Thyroid gland (tissue), 4 donors: Measurements from ENCODE around the gene ERVW-1. TPM values are rescaled to one million over a fixed set of nuclear protein-coding genes. Genes with fewer than 3 reads are reported as not detected.
"Not testable (repeated sequence)": the region's sequence is repeated elsewhere in the genome, so short reads cannot be mapped to it uniquely, and the experiment has no call there.

Experiments
- DNase-seq, 2 donors: peaks; one replicate each; pipeline ENCODE4 v3.0.0-alpha.2; 2019
- H3K27ac ChIP-seq, 3 donors: fragments of 200-600 bp; sonication (generic); 1 replicate in 2 of 3; 2 replicates in 1 of 3; pipeline ENCODE4 v1.5.1; 2016 to 2019; ENCODE audit warnings: mild to moderate bottlenecking in 1 of 3, moderate library complexity in 1 of 3
- H3K27me3 ChIP-seq: fragments of 200-600 bp; sonication (generic); one replicate; pipeline ENCODE4 v1.5.1; 2019
- H3K36me3 ChIP-seq, 2 donors: fragments of 200-600 bp; sonication (generic); one replicate each; pipeline ENCODE4 v1.5.1; 2016 to 2019
- H3K4me1 ChIP-seq, 2 donors: fragments of 200-600 bp; sonication (generic); one replicate each; pipeline ENCODE4 v1.5.1; 2017 to 2019
- H3K4me3 ChIP-seq, 3 donors: fragments of 200-600 bp; sonication (generic); replicated peaks in 1 of 3; 1 replicate in 2 of 3; 2 replicates in 1 of 3; pipeline ENCODE4 v1.5.1; 2016; ENCODE audit warnings: mild to moderate bottlenecking in 1 of 3
- H3K9me3 ChIP-seq: fragments of 200-600 bp; sonication (generic); one replicate; pipeline ENCODE4 v1.5.1; 2017
- POLR2A ChIP-seq, 2 donors: fragments of 450-650 bp; IDR thresholded peaks; one replicate each; pipeline ENCODE4 v1.6.1; 2017; ENCODE audit warnings: antibody characterized with exemption in 2 of 2, mild to moderate bottlenecking in 2 of 2, moderate library complexity in 1 of 2
- WGBS, 2 donors: methylation state at CpG; one replicate each; pipeline ENCODE4 v1.1.5; 2017; 5-methylcytosine and 5-hydroxymethylcytosine counted together
- intact Hi-C: fragments of 100-400 bp; cut with DNase I; formaldehyde crosslinking; loops from one replicate; pipeline ENCODE4 v1.15.1; 2023
- total RNA-seq, 4 donors: library from RNA; depleted of rRNA; stranded (reverse); fragments of >200 nt; gene quantifications; one replicate each; pipeline ENCODE4 v1.2.3, GENCODE V29; 2016
- TF ChIP-seq, protein P1 (sequence below), 6 experiments: fragments of 200-600 bp in 3 of 6; fragments of 450-650 bp in 3 of 6; sonication (generic) in 3 of 6; IDR thresholded peaks; one replicate each; pipeline ENCODE4 v1.5.1; 2016 to 2019; ENCODE audit warnings: antibody characterized with exemption in 6 of 6, mild to moderate bottlenecking in 2 of 6, inconsistent platforms in 1 of 6, moderate library complexity in 1 of 6

Gene ERVW-1
- total RNA-seq, 4 donors from 2014 or later = not detected

DNA sequence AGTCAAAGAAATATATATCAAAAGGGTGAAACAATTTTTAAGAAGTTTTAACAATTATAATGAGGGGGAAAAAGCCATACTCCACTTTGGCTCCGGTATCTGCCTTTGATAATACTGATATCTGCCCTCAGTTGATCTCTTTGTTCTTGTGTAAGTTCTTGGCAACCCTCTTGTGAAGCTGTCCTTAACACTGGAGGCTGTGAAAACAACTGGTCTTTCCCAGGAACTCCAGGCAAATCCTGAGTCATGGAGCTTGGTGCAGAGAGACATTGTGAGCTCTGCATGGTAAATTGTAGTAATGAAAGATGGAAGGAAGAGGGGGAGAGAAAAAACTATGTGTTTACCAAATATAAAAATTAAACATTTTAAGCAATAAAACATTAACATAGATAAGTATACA, 11.9 kb upstream of the ERVW-1 start:
- Histone ChIP-seq H3K27me3 (no peaks in the 10 kb centered on the region), H3K36me3 (peaks cover 51 to 56% of the 10 kb centered on the region in 2 donors), H3K27ac (no peak overlapping the region), H3K9me3 (no peaks in the 10 kb centered on the region), H3K4me1 (no peaks in the 10 kb centered on the region), H3K4me3 (no peak overlapping the region)
- no peak for DNase-seq
- WGBS, 2 donors = 88 to 100% methylated on average over 1 of the region's 1 CpG
- intact Hi-C loops = no loop called here
- TF ChIP-seq POLR2A (IDR thresholded peaks at IDR 0.05) = no peak
- TF ChIP-seq, protein P1, sequence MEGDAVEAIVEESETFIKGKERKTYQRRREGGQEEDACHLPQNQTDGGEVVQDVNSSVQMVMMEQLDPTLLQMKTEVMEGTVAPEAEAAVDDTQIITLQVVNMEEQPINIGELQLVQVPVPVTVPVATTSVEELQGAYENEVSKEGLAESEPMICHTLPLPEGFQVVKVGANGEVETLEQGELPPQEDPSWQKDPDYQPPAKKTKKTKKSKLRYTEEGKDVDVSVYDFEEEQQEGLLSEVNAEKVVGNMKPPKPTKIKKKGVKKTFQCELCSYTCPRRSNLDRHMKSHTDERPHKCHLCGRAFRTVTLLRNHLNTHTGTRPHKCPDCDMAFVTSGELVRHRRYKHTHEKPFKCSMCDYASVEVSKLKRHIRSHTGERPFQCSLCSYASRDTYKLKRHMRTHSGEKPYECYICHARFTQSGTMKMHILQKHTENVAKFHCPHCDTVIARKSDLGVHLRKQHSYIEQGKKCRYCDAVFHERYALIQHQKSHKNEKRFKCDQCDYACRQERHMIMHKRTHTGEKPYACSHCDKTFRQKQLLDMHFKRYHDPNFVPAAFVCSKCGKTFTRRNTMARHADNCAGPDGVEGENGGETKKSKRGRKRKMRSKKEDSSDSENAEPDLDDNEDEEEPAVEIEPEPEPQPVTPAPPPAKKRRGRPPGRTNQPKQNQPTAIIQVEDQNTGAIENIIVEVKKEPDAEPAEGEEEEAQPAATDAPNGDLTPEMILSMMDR (IDR thresholded peaks at IDR 0.05) = no peak

DNA sequence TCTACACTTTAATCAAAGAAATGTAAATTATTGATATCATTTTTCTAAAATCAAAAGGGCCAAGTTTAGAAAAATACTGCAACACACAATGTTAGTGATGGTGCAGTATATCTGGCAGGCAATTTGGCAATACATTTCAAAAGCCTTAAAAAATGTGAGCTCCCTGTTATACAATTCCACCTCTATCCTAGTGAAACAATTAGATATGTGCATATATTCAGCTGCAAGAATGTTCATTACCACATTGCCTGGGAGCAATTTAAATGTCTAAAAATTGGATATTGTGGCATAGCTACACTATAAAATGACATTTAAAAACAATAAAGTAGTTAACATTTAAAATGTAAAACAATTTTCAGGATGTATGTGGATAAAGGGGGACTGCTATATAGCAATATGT, 10.1 kb upstream of the ERVW-1 start:
- H3K27me3 ChIP-seq = no peaks in the 10 kb centered on the region
- TF ChIP-seq POLR2A (IDR thresholded peaks at IDR 0.05) = no peak
- TF ChIP-seq, protein P1 (IDR thresholded peaks at IDR 0.05) = no peak
- intact Hi-C loops = no loop called here
- no peaks in the 10 kb centered on the region for H3K9me3 ChIP-seq
- H3K36me3 ChIP-seq = peaks cover 37 to 42% of the 10 kb centered on the region in 2 donors
- no peaks in the 10 kb centered on the region for H3K4me1 ChIP-seq
- H3K27ac ChIP-seq = no peak overlapping the region
- H3K4me3 ChIP-seq = no peak overlapping the region
- DNase-seq = no peak

DNA sequence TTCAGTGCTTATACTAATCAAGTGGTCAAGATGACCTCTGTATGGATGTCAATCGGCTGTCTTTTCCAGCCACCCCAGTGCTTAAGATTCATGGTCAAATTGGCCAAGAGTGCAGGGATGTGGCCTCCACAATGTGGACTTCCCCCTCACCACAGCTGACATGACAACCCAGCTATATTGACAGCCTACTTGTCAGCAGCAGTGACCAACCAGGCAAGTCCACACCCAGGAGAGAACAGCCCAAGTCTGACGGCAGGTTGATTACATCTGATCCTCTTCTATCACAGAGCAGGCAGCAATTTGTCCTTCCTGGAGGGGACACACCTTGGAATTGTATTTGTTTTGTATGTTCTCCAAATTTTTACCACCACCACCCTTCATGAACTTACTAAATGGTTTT, 8.2 kb upstream of the ERVW-1 start:
- H3K4me1 ChIP-seq = no peaks in the 10 kb centered on the region
- H3K27me3 ChIP-seq = no peaks in the 10 kb centered on the region
- no peaks in the 10 kb centered on the region for H3K9me3 ChIP-seq
- no peak for DNase-seq
- TF ChIP-seq, protein P1 (IDR thresholded peaks at IDR 0.05) = no peak
- no peak for TF ChIP-seq POLR2A (IDR thresholded peaks at IDR 0.05)
- H3K36me3 ChIP-seq = peaks cover 23 to 32% of the 10 kb centered on the region in 2 donors
- intact Hi-C loops = no loop called here
- WGBS, 2 donors = 88 to 94% methylated on average over 2 of the region's 2 CpGs
- no peak overlapping the region for H3K4me3 ChIP-seq
- no peak overlapping the region for H3K27ac ChIP-seq

DNA sequence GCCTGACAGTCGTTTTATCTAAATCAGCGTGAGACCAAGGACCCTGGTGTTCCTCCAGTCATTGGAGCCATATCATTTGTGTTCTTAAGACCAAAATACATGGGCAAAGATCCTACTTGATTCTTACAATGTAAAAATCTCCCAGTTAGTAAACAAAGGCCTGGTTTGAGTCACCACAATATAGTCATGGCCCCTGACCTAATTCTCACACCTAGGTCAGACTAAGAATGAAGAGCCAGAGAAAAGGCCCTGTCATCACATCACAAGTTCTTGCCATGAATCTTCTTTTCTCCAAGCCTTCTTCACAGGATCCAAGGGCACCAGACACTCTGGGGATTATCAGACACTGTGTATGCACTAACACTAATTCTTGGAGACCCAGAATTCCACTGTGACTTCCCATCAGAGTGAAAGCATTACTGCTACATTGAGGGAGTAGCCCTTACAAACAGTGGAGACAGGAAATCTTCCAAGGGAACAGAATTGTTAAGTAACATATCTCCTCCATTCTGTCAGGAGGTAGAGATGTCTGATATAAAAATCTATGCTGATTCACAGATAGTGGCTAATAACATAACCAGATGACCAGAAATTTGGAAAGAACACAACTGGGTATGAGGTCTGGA, 7.6 kb upstream of the ERVW-1 start:
- no peak overlapping the region for H3K4me3 ChIP-seq

DNA sequence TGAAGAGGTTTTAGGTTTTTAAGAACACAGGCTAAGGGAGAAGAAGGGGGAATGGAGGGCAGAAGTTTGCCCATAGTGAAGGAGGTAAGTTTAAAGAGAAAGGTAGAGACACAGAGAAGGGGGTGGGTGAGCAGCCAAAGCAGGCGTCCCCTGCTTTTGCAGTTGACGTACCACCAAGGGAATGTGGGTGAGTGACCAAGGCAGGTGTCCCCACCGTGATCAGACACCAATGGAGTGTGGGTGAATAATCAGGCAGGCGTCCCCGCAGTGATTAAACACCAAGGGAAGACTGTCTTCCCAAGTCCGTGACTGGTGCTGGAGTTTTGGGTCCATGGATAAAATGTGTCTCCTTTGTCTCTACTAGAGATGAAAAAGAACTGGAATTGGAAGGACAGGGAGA, 6.5 kb upstream of the ERVW-1 start:
- H3K4me1 ChIP-seq, intact Hi-C loops, H3K9me3 ChIP-seq, H3K27ac ChIP-seq, DNase-seq, H3K4me3 ChIP-seq, H3K27me3 ChIP-seq: not testable (repeated sequence)
- WGBS, 2 donors = 90 to 94% methylated on average over 6 of the region's 6 CpGs
- peaks cover 18 to 19% of the 10 kb centered on the region in 2 donors for H3K36me3 ChIP-seq

More for the DNA sequence above, 7.6 kb upstream of the ERVW-1 start:
- WGBS, 2 donors = 95 to 98% methylated on average over 2 of the region's 2 CpGs
- no peak for DNase-seq
- intact Hi-C loops = no loop called here
- no peak for TF ChIP-seq POLR2A (IDR thresholded peaks at IDR 0.05)
- TF ChIP-seq, protein P1 (IDR thresholded peaks at IDR 0.05) = no peak
- Histone ChIP-seq H3K27ac (no peak overlapping the region), H3K36me3 (peaks cover 20 to 30% of the 10 kb centered on the region in 2 donors), H3K9me3 (no peaks in the 10 kb centered on the region), H3K27me3 (no peaks in the 10 kb centered on the region), H3K4me1 (no peaks in the 10 kb centered on the region)

DNA sequence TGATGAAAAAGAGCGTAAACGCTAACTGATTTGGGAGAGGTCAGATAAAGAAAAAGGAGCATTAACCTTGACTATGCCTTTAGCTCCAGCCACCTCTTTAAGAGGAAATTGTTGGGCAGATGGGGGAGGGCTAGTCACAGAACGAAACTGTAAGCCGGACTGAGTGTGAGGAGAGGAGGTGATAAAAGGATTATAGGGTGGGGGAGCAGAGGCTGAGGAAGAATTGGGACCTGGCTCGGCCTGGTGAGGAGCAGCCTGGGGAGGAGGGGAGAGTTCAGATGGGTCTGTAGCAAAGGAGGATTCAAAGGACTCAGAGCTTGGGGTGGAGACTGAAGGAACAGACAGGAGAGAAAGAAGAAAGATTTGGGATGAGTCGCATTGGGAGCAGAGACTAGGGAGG, 5.9 kb upstream of the ERVW-1 start:
- H3K27me3 ChIP-seq, H3K27ac ChIP-seq, H3K4me1 ChIP-seq, intact Hi-C loops, H3K4me3 ChIP-seq, H3K9me3 ChIP-seq, DNase-seq: not testable (repeated sequence)
- peaks cover 13 to 16% of the 10 kb centered on the region in 2 donors for H3K36me3 ChIP-seq
- 76 to 80% methylated on average over 6 of the region's 6 CpGs for WGBS, 2 donors

DNA sequence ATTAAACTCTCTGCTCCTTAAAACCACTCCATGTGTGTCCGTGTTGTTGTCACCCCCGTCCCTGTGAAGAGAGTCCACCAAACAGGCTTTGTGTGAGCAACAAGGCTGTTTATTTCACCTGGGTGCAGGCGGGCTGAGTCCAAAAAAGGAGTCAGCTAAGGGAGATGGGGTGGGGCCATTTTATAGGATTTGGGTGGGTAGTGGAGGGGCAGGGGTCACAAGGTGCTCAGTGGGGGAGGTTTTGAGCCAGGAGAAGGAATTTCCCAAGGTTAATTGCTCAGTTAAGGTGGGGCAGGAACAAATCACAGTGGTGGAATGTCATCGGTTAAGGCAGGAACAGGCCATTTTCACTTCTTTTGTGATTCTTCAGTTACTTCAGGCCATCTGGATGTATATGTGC, 1.4 kb upstream of the ERVW-1 start:
- whole genome bisulfite sequencing, 2 donors = 95 to 96% methylated on average over 4 of the region's 4 CpGs
- not testable (repeated sequence) for H3K36me3 ChIP-seq, DNase-seq

More for the DNA sequence above, 1.4 kb upstream of the ERVW-1 start:
- intact Hi-C loops, H3K27ac ChIP-seq, H3K27me3 ChIP-seq, H3K4me3 ChIP-seq, H3K9me3 ChIP-seq, H3K4me1 ChIP-seq: not testable (repeated sequence)
